AG08395 (cell line): ENCODE data around the gene ADGRE2.
"Not testable (repeated sequence)": the region's sequence is repeated elsewhere in the genome, so short reads cannot be mapped to it uniquely, and the experiment has no call there.

Experiments used
- DNase-seq: peaks from one replicate; pipeline ENCODE4 v3.0.0; 2012; ENCODE audit warnings: mixed read lengths, low spot score

The ADGRE2 gene

DNA sequence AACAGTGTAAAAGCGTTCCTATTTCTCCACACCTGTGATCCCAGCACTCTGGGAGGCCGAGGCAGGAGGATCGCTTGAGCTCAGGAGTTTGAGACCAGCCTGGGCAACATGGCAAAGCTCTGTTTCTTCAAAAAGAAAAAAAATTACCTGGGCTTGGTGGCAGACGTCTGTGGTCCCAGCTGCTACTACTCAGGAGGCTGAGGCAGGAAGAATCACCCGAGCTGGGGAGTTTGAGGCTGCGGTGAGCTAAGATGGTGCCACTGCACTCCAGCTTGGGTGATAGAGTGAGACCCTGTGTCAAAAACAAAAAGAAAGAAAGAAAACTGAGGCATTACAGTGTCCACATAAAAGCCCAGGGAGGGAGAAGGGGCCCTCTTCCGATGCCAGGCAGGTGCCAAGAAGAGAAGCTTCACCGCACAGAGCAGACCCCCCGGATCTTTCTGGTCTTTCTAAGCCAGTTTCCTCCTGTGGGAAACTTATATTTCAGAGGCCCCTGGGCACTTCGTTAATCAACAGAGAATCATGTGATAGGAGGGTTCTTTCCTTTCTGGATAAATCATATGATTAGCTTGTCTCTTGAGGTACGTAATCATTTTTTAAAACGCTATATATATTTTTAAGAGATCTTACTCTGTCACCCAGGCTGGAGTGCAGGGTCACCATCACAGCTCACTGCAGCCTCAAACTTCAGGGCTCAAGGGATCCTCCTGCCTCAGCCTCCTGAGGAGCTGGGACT, at the start of gene ADGRE2:
Gene ADGRE2 (minus strand): TSS at position 451 of the 736 bp plus-strand sequence. CDS start 1,804 bp downstream, outside the sequence.
- DNase-seq: not testable (repeated sequence)

DNA sequence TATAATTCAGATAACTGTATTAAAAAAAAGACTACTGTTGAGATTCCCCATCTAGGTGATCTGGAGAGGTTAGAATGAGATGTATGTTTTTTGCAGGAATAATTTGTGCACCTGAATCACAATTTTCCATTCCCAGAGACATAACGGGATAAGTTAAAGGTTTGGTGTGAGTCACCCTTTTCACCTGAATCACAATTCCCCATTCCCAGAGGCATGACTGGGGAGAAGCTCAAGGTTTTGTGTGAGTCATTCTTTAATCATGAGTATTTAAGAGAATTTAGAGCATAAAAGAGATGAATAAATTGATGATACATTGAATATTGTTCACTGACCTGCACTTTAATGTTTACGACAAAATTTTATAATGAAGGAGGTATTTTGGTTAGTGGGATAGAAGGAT, 47.6 kb upstream of the ADGRE2 start:
- DNase-seq: no peak

DNA sequence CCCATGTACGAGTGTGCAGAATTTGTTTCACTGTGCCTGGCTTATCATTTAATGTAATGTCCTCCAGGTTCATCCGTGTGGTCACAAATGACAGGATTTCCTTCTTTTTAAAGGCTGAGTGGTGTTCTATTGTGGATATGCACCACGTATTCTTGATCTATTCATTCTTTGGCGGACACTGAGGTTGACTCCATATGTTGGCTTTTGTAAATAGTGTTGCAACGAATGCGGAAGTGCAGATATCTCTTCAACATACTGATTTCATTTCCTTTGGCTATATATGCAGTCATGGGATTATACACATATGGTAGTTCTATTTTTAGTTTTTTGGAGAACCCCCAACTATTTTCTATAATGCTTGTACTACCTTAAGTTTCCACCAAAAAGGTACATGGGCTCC, 43.6 kb upstream of the ADGRE2 start:
- no peak for DNase-seq

DNA sequence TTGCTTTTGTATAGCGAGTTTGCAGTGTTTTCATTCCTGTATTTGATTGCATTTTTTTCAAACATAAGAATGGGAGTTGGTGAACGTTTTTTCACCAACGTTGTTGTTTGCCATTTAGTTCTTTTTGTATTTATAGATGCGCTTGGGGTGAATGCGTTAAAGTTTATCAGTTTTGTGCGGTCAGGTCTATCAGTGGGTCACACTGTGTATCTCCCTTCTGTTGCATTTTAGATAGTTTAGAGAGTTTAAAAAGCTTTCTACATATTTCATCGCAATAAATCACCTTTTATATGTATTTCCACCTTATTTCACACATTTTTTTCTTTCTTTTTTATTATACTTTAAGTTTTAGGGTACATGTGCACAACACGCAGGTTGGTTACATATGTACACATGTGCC, 40.2 kb upstream of the ADGRE2 start:
- DNase-seq: no peak

DNA sequence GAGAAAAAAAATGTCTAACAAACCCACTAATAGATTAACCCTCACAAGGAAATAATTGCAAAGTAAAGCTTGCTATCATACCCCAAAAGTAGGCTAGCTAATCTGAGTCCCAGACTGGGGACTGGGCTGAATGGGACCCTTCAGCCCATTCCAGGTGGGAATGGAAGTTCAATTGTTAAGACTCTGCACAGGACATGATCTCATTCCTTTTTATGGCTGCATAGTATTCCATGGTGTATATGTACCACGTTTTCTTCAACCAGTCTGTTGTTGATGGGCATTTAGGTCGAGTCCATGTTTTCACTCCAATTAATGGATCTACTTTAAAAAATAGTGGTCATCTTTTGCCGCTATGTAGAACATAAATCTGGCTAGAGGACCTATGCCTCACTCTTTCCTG, 38.7 kb upstream of the ADGRE2 start:
- no peak for DNase-seq

DNA sequence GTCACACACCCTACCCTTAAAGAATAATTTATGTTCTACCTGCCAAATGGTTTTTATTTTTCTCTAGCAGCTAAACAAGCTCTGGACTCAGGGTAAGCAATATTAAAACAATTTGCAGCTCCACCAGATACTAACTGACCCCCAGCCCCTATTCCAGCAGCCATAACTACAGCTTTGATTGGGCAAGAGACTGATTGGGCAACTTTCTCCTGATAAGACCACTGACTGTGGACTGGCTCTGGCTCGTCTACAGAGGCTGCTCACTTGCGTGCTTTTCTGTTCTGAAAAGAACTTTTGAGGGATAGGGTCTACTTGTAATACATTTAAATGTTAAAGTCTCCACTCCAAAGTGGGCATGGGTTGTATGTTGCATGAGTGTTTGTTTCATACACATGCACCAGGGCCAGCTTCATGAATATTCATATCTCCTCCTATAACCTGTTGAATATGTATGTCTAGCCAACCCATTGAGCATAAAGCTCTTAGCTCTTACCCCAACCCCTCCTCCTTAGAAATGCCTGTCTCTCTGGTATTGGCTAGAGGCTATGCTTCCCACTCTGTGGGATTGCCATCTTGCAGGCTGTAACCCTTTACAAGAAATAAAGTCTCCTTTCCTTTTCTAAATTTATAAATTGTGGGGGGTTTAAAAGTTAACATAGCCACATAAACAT, 36.8 kb upstream of the ADGRE2 start:
- DNase-seq: no peak

DNA sequence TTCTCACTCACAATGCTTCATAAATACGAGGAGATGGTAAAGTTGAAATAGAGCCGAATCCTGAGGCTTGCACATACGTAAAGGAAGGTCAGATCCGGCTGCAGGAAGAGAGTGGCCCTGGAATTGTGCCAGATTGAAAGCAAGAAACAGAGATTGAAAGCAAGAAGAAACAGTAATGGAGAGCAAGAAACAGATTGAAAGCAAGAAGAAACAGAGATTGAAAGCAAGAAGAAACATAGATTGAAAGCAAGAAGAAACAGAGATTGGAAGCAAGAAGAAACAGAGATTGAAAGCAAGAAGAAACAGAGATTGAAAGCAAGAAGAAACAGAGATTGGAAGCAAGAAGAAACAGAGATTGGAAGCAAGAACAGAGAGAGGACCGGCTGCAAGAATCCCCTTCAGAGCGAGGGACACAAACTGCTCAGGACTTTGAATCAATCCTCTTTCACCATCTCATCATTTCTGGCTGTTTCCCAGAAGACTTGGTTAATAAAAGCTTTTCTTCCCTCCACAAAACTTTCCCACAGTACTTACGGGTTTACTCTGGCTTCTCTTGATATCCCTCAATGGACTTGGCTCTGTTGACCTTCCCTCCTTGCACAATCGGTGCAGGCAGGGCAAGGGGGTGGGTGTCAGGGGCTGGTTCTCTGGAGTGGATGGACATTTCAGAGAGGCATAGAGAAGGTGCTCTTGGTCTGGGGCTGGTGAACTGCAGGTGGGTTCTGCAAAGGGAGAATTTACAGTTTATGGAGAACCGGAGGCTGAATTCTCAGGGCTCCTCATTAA, 31.1 kb upstream of the ADGRE2 start:
- no peak for DNase-seq

DNA sequence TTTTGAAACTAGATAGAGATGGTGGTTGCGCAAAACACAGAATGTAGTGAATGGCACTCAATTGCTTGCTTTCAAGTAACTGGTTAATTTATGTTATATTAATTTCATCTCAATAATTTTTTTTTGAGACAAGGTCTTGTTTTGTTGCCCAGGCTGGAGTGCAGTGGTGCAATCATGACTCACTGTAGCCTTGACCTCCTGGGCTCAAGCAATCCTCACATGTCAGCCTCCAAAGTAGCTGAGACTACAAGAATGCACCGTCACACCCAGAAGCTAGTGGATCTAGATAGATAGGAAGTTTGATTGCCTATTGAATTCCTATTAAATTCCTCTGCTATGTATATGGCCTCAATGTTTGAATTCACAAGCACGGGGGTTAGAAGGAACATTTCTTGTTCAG, 26.4 kb upstream of the ADGRE2 start:
- DNase-seq: no peak

DNA sequence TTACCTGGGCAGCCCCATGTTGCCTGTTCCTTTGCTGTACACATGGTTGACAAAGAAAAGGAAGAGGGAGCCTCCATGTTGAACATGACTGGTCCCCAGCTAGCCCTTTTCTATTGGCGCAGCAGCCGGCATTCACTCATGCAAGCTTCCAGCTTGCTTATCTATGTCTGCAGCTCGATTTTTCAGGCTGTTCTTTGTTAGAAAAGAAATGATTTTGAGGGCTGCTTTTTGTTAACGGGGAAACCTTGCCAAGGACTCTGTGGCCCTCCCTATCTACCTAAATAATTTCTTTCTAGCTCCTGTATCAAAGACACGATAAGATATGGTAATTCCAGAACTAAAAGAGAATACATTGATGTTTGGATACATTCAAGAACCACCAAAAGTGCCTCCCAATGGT, 20.4 kb upstream of the ADGRE2 start:
- DNase-seq: no peak

DNA sequence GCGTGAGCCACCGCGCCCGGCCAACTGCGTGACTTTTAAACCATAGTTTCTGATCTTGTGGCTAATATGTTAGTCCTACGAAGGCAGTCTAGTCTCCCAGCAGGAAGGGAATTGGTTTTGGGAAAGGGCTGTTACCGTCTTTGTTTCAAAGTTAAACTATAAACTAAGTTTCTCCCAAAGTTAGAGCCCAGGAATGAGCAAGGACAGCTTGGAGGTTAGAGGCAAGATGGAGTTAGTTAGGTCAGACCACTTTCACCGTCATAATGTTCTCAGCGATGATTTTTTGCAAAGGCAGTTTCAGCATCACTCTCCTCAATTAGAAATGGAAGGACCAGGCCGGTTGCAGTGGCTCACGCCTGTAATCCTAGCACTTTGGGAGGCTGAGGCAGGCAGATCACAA, 17.7 kb upstream of the ADGRE2 start:
- DNase-seq: no peak

DNA sequence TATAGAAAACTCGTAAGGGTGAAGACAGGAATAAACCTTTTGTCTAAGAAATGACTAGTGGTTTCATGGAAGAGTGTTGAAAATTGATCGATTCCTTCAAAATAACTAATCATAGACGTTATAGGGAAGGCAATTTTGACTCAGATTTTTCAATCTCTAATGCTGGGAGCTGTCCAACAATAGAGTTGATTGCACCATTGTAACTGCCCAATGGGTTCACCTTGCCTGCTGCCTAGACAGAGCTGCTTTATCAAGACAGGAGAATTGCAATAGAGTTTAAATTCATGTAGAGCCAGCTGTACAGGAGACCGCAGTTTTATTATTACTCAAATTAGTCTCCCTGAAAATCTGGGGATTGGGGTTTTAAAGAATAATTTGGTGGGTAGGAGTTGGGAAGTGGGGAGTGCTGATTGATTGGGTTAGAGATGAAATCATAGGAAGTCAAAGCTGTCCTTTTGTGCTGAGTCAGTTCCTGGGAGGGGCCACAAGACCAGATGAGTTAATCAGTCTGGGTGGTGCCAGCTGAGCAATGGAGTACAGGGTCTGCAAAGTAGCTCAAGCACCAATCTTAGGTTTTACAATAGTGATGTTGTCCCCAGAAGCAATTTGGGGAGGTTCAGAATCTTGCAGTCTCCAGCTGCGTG, 16.8 kb upstream of the ADGRE2 start:
- DNase-seq: no peak

DNA sequence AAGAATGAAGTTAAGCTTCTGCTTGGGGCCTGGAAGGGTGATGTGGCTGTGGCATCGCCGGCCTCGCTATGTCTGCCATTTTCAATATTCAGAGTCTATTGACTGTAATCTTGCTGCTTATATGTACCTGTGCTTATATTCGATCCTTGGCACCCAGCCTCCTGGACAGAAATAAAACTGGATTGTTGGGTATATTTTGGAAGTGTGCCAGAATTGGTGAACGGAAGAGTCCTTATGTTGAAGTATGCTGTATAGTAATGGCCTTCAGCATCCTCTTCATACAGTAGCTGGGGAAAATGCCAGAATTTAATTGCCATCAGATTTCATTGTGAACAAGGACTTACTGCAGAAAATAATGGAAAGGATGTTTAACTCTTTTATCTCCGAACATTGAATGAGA, 13.9 kb upstream of the ADGRE2 start:
- not testable (repeated sequence) for DNase-seq

DNA sequence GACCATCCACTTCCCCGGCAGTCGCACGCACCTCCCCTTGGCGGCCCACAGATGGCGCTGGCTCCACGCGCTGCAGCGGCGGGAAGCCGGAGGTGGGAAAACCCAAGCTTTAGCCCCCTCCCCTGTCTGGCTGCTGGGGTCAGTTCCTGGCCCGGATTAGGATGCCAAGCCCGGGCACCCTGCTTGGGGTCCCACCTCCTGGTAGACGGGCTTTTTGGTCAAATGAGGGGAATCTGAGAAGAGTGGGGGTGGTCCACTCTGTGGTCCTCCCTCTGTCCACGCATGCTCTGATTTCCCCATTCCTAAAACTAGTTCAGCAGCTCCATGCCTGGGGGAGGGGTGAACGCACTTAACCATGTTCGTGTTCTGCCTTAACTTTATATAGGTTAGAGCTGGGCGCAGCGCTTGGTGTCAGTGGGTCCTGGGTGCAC, 8.1 kb upstream of the ADGRE2 start:
- DNase-seq: peak; percentile 21

DNA sequence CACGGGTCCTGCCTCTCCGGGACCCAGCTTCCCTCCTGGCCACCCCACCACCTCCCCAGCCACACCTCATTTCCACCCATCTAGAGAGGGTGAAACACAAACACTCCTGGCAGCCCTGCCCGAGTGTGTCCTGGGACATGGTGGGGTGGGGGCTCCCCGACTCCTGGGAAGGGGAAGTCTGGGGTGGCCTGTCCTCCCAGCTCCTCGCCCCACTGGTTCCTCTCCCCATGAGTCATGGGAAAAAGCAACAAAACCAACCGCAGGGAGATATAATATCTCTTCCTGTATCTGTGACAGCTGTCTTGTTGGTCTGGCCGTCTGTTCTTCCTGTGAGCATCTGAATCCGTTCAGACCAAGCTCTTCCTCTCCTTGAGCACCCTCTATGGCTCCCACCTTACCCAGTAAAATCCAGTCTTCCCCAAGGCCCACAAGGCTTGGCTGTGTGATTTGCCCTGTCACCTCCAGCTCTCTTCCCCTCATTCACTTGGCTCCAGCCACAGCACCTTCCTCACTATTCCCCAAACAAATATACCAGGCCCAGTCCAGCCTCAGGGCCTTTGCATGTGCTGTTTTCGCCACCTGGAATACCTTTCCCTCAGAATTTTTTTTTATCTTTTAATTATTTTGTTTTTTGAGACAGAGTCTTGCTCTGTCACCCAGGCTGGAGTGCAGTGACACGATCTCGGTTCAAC, 6.9 kb upstream of the ADGRE2 start:
- DNase-seq: peak; percentile 30

DNA sequence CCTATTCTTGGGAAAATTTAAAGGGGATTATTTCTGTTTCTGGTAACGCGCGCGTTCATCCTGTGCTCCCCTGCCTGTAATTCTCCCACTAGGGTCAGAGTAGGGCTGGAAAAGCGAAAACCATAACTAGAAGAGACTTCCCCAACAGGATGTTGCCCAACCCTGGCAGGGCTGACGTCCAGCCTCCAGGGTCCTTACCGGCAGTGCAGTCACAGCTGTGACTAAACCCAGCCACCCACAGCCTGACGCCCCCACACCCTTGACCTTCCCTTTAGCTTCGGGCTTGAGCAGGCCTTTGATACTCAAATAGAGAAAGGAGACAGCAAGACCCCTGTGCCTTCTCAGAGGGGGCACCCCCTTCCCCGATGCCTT, 6.4 kb upstream of the ADGRE2 start:
- DNase-seq: peak; percentile 32

DNA sequence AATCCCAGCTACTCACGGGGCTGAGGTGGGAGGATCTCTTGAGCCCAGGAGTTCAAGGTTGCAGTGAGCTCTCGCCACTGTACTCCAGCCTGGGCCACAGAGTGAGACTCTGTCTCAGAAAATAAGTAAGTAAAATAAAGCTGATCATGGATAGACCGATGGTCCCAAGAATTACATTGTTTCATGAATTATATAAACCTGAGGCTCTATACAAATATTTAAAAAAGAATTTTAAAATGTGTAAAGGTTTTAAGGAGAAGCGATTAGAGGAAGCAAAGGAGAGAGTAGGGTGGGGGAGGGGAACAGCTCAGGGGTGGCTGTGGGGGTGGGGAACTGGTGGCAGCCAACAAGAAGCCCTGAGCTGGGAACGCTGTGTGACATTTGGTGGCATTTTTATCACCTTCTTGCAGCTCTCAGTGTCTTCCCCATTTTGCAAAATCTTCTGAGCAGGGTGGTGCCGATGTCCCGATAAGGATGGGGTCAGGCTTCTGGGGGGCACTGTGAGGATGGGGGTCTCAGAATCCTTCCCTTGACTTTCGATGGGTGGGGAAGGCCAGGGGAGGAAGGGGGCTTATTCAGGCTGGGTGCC, 5.1 kb upstream of the ADGRE2 start:
- not testable (repeated sequence) for DNase-seq

DNA sequence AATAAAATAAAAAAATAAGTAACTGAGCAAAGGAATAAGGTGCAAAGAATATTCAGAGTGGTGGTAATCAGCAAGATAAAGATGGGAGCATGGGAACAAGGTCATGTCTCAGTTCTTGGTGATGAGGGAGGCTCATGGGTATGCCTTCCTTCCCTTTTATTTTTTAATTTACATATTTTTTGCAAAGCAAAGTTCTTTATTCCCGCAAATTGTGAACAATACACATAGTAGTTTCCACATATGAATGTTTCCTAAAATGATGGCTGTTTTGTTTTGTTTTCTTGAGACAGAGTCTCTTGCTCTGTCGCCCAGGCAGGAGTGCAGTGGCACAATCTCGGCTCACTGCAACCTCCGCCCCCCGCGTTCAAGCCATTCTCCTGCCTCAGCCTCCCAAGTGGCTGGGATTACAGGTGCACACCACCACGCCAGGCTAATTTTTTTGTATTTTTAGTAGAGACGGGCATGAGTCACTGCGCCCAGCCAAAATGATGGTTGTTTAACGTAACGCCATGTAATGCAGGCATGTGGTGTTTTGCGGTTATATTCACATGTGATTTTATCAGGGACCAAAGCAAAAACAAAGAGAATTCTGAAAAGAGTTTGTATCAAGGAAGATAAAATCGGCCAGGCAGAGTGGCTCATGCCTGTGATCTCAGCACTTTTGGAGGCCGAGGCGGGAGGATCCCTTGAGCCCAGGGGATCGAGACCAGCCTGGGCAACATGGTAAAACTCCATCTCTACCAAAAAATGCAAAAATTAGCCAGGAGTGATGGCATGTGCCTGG, 4.5 kb upstream of the ADGRE2 start:
- DNase-seq: no peak

DNA sequence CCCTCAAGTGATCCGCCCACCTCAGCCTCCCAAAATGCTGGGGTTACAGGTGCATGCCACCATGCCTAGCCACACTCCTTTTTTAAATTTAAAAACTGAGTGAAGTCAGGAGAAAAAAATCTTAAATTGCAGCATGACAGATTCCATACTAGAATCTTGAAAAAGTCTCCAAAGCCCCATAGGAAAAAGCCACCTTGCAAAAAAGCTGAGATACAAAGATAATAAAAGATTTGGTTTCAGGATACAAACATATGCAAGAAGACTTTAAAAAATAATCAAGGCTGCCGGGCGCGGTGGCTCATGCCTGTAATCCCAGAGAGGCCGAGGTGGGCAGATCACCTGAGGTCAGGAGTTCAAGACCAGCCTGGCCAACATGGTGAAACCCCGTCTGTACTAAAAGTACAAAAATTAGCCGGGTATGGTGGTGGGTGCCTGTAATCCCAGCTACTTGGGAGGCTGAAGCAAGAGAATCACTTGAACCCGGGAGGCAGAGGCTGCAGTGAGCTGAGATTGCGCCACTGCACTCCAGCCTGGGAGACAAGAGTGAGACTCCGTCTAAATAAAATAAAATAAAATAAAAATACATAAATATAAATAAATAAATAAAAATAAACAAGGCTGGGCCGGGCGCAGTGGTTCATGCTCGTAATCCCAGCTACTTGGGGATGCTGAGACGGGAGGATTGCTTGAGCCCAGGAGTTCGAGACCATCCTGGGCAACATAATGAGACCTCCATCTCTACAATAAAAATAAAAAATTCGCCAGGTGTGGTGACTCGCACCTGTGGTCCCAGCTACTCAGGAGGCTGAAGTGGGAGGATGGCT, 3.6 kb upstream of the ADGRE2 start:
- not testable (repeated sequence) for DNase-seq

DNA sequence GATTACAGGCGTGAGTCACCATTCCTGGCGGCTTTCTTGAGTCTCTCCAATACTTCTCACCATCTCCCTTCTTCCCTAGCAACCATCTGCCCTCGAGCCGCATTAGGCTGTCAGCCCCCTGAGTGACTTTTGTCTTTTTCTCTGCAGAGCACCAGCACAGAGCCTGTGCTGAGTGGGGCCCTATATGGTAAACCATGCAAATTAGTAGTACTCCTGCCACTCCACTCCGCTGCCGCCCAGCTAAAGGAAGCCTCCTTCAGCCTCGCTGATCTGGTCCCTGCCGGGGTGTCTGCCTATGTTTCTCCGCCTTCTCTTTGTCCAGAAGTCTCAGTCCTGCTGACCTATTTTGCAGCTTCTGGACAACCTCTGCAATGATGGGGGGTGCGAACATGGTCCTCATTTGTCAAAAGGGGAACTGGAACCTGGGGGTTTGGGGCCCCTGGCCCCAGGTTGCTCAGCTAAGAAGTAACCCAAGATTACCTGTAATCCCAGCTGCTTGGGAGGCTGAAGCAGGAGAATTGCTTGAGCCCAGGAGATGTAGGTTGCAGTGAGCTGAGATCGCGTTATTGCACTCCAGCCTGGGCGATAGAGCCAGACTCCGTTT, 2.4 kb upstream of the ADGRE2 start:
- not testable (repeated sequence) for DNase-seq
